PC-9 (cell line): ENCODE data around the gene NMNAT3.

Experiments
- EZH2 ChIP-seq: fragments of 200-600 bp; sonication (generic); IDR thresholded peaks from 2 replicates; pipeline ENCODE4 v1.8.0; 2017; ENCODE audit warnings: antibody characterized with exemption, low read depth
- TF ChIP-seq, protein P1 (sequence below): fragments of 200-600 bp; sonication (generic); conservative IDR thresholded peaks from 2 replicates; pipeline ENCODE4 v1.6.1; 2017; ENCODE audit warnings: mixed run types, antibody characterized with exemption, mild to moderate bottlenecking, moderate library complexity

DNA sequence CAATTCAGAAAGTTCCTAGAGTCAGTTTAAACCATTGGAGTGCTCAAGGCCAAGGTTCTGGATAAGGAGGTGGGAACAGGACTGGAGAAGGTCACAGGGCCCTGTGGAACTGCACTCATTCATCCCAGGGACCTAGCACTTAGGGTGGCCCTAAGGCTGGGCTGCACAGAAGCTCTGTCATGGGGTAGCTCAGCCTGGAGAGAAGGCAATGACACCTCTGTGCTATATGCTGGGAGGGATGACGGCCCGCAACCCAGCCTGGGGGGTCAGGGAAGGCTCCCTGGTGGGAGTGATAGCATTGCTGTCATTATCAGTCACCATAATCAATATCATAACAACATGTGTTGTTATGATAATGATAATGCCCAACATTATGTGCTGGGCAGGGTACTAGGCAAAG lies 151.6 kb downstream of the NMNAT3 start:
- TF ChIP-seq, protein P1, sequence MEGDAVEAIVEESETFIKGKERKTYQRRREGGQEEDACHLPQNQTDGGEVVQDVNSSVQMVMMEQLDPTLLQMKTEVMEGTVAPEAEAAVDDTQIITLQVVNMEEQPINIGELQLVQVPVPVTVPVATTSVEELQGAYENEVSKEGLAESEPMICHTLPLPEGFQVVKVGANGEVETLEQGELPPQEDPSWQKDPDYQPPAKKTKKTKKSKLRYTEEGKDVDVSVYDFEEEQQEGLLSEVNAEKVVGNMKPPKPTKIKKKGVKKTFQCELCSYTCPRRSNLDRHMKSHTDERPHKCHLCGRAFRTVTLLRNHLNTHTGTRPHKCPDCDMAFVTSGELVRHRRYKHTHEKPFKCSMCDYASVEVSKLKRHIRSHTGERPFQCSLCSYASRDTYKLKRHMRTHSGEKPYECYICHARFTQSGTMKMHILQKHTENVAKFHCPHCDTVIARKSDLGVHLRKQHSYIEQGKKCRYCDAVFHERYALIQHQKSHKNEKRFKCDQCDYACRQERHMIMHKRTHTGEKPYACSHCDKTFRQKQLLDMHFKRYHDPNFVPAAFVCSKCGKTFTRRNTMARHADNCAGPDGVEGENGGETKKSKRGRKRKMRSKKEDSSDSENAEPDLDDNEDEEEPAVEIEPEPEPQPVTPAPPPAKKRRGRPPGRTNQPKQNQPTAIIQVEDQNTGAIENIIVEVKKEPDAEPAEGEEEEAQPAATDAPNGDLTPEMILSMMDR, result no peak
- no peak for TF ChIP-seq EZH2
